Measurements from ENCODE around the gene MRPL17.
"Not testable (repeated sequence)": the region's sequence is repeated elsewhere in the genome, so short reads cannot be mapped to it uniquely, and the experiment has no call there.

- not testable (repeated sequence) for TF ChIP-seq CTCF (conservative IDR thresholded peaks at IDR 0.05; ENCODE audit: low read depth, low read length); EZH2 (IDR thresholded peaks at IDR 0.05; ENCODE audit: low read length, unreplicated experiment); EZH2phosphoT487 (IDR thresholded peaks at IDR 0.05; ENCODE audit: borderline replicate concordance, low read length)
Measured at GRCh38 chr11:6684068-6684467, 928 bp upstream of the MRPL17 start.
